ENCODE results near the gene AKAP3. TPM values are rescaled to one million over a fixed set of nuclear protein-coding genes. Genes with fewer than 3 reads are reported as not detected.

The AKAP3 gene
- total RNA-seq, result 0.26 and 5.2 TPM in 2 replicates

GRCh38 chr12:4648501-4649357, at the start of gene AKAP3, which contains the start of gene NDUFA9:
Gene AKAP3, minus strand, starts transcription at chr12:4649051. Its CDS starts 10,855 bp downstream, at chr12:4638196.
Gene NDUFA9, plus strand, starts transcription at chr12:4649114. Its CDS starts 13 bp downstream, at chr12:4649127.

Other genes starting within 250 kb of the AKAP3 start
- not detected in 2 replicates for gene FGF6, start 203.2 kb downstream of the AKAP3 start, total RNA-seq
- gene RAD51AP1, start 110.2 kb downstream of the AKAP3 start, total RNA-seq, result 4.9 and 12.3 TPM in 2 replicates
- 59.9 and 62.3 TPM in 2 replicates for gene DYRK4, start 86.8 kb downstream of the AKAP3 start, total RNA-seq
- gene NDUFA9, start 63 bp upstream of the AKAP3 start, total RNA-seq, result 29.4 and 85.1 TPM in 2 replicates
- gene GALNT8, start 71.3 kb upstream of the AKAP3 start, total RNA-seq, result under 0.01 and 0.26 TPM in 2 replicates

All from epithelial cell of alveolus of lung (primary cell).